Activated naive CD4-positive, alpha-beta T cell treated with anti-CD3 and anti-CD28 coated beads, Interleukin-2, amount 50 U/mL, for 24 hours (primary cell): ENCODE data around the gene LGALS16.
"Not testable (repeated sequence)": the region's sequence is repeated elsewhere in the genome, so short reads cannot be mapped to it uniquely, and the experiment has no call there.

ENCODE experiments used
- H3K27ac Mint-ChIP-seq: one replicate; pipeline ENCODE4 v1.8.0; 2021; ENCODE audit warnings: mild to moderate bottlenecking, mixed read lengths
- H3K27me3 Mint-ChIP-seq: one replicate; pipeline ENCODE4 v1.8.0; 2021; ENCODE audit warnings: mixed read lengths
- H3K36me3 Mint-ChIP-seq: one replicate; pipeline ENCODE4 v1.8.0; 2021; ENCODE audit warnings: mixed read lengths
- H3K4me1 Mint-ChIP-seq: one replicate; pipeline ENCODE4 v1.8.0; 2021; ENCODE audit warnings: mixed read lengths
- H3K4me3 Mint-ChIP-seq: one replicate; pipeline ENCODE4 v1.8.0; 2021; ENCODE audit warnings: mild to moderate bottlenecking, mixed read lengths
- H3K9me3 Mint-ChIP-seq: one replicate; pipeline ENCODE4 v1.8.0; 2021; ENCODE audit warnings: mixed read lengths

The LGALS16 gene

GRCh38 chr19:39655613-39656012 lies at the start of gene LGALS16:
LGALS16 (plus strand) TSS chr19:39655913; CDS start chr19:39655962, 49 bp downstream.
- no peak within 1 kb of the TSS for H3K4me3 Mint-ChIP-seq
- peaks cover 3% of the 10 kb centered on the region for H3K27me3 Mint-ChIP-seq
- H3K36me3 Mint-ChIP-seq = no peaks in the 10 kb centered on the region
- no peaks in the 10 kb centered on the region for H3K4me1 Mint-ChIP-seq
- H3K9me3 Mint-ChIP-seq = no peaks in the 10 kb centered on the region
- H3K27ac Mint-ChIP-seq = no peak within 1 kb of the TSS

- no peaks in the 10 kb centered on the region for H3K4me1 Mint-ChIP-seq
- H3K27ac Mint-ChIP-seq = no peak overlapping the region
- no peaks in the 10 kb centered on the region for H3K27me3 Mint-ChIP-seq
- no peak overlapping the region for H3K4me3 Mint-ChIP-seq
- no peaks in the 10 kb centered on the region for H3K9me3 Mint-ChIP-seq
- no peaks in the 10 kb centered on the region for H3K36me3 Mint-ChIP-seq
Measured at GRCh38 chr19:39607021-39607420, 48.7 kb upstream of the LGALS16 start.

GRCh38 chr19:39607561-39607960 lies 48.2 kb upstream of the LGALS16 start:
- H3K9me3 Mint-ChIP-seq = no peaks in the 10 kb centered on the region
- no peaks in the 10 kb centered on the region for H3K36me3 Mint-ChIP-seq
- H3K27ac Mint-ChIP-seq = no peak overlapping the region
- no peak overlapping the region for H3K4me3 Mint-ChIP-seq
- H3K4me1 Mint-ChIP-seq = no peaks in the 10 kb centered on the region
- H3K27me3 Mint-ChIP-seq = no peaks in the 10 kb centered on the region

GRCh38 chr19:39613597-39613996 lies 42.1 kb upstream of the LGALS16 start:
- Mint-ChIP-seq H3K4me3 (no peak overlapping the region), H3K4me1 (no peaks in the 10 kb centered on the region), H3K27me3 (peaks cover 2% of the 10 kb centered on the region), H3K27ac (no peak overlapping the region), H3K36me3 (peaks cover 3% of the 10 kb centered on the region), H3K9me3 (peaks cover 5% of the 10 kb centered on the region)

GRCh38 chr19:39617745-39618144 lies 38.0 kb upstream of the LGALS16 start:
- Mint-ChIP-seq H3K4me3 (no peak overlapping the region), H3K36me3 (peaks cover 3% of the 10 kb centered on the region), H3K27ac (no peak overlapping the region), H3K27me3 (peaks cover 9% of the 10 kb centered on the region), H3K4me1 (no peaks in the 10 kb centered on the region), H3K9me3 (peaks cover 5% of the 10 kb centered on the region)

GRCh38 chr19:39623946-39624345 lies 31.8 kb upstream of the LGALS16 start:
- Mint-ChIP-seq H3K27me3 (peaks cover 12% of the 10 kb centered on the region), H3K9me3 (no peaks in the 10 kb centered on the region), H3K27ac (no peak overlapping the region), H3K4me1 (no peaks in the 10 kb centered on the region), H3K4me3 (no peak overlapping the region), H3K36me3 (no peaks in the 10 kb centered on the region)

GRCh38 chr19:39627631-39628030 lies 28.1 kb upstream of the LGALS16 start:
- H3K9me3 Mint-ChIP-seq, H3K4me3 Mint-ChIP-seq, H3K36me3 Mint-ChIP-seq, H3K4me1 Mint-ChIP-seq, H3K27ac Mint-ChIP-seq, H3K27me3 Mint-ChIP-seq: not testable (repeated sequence)

GRCh38 chr19:39631178-39631577 lies 24.5 kb upstream of the LGALS16 start:
- H3K4me3 Mint-ChIP-seq = no peak overlapping the region
- H3K36me3 Mint-ChIP-seq = peaks cover 3% of the 10 kb centered on the region
- peaks cover 9% of the 10 kb centered on the region for H3K27me3 Mint-ChIP-seq
- H3K9me3 Mint-ChIP-seq = no peaks in the 10 kb centered on the region
- no peak overlapping the region for H3K27ac Mint-ChIP-seq
- no peaks in the 10 kb centered on the region for H3K4me1 Mint-ChIP-seq

GRCh38 chr19:39631626-39632025 lies 24.1 kb upstream of the LGALS16 start:
- Mint-ChIP-seq H3K36me3 (peaks cover 3% of the 10 kb centered on the region), H3K4me3 (no peak overlapping the region)

GRCh38 chr19:39637891-39638290 lies 17.8 kb upstream of the LGALS16 start:
- Mint-ChIP-seq H3K36me3 (peaks cover 3% of the 10 kb centered on the region), H3K9me3 (no peaks in the 10 kb centered on the region), H3K4me1 (no peaks in the 10 kb centered on the region), H3K27me3 (peaks cover 38% of the 10 kb centered on the region), H3K4me3 (no peak overlapping the region), H3K27ac (no peak overlapping the region)

More at GRCh38 chr19:39631626-39632025, 24.1 kb upstream of the LGALS16 start:
- H3K9me3 Mint-ChIP-seq = no peaks in the 10 kb centered on the region
- H3K27ac Mint-ChIP-seq = no peak overlapping the region
- no peaks in the 10 kb centered on the region for H3K4me1 Mint-ChIP-seq
- H3K27me3 Mint-ChIP-seq = peaks cover 13% of the 10 kb centered on the region

GRCh38 chr19:39641773-39642172 lies 13.9 kb upstream of the LGALS16 start:
- no peaks in the 10 kb centered on the region for H3K4me1 Mint-ChIP-seq
- no peak overlapping the region for H3K4me3 Mint-ChIP-seq
- H3K27me3 Mint-ChIP-seq = peaks cover 38% of the 10 kb centered on the region
- H3K36me3 Mint-ChIP-seq = no peaks in the 10 kb centered on the region
- H3K9me3 Mint-ChIP-seq = no peaks in the 10 kb centered on the region
- H3K27ac Mint-ChIP-seq = no peak overlapping the region

- peaks cover 40% of the 10 kb centered on the region for H3K27me3 Mint-ChIP-seq
- no peak overlapping the region for H3K4me3 Mint-ChIP-seq
- no peaks in the 10 kb centered on the region for H3K4me1 Mint-ChIP-seq
- no peaks in the 10 kb centered on the region for H3K9me3 Mint-ChIP-seq
- no peak overlapping the region for H3K27ac Mint-ChIP-seq
- no peaks in the 10 kb centered on the region for H3K36me3 Mint-ChIP-seq
Measured at GRCh38 chr19:39643591-39643990, 12.1 kb upstream of the LGALS16 start.

- Mint-ChIP-seq H3K36me3 (no peaks in the 10 kb centered on the region), H3K27ac (no peak overlapping the region), H3K4me3 (no peak overlapping the region), H3K4me1 (no peaks in the 10 kb centered on the region), H3K9me3 (no peaks in the 10 kb centered on the region), H3K27me3 (peaks cover 37% of the 10 kb centered on the region)
Measured at GRCh38 chr19:39645800-39646411, 9.8 kb upstream of the LGALS16 start.

GRCh38 chr19:39647918-39648317 lies 7.8 kb upstream of the LGALS16 start:
- H3K27me3 Mint-ChIP-seq = peaks cover 28% of the 10 kb centered on the region
- no peak overlapping the region for H3K27ac Mint-ChIP-seq
- H3K9me3 Mint-ChIP-seq = no peaks in the 10 kb centered on the region
- H3K4me1 Mint-ChIP-seq = no peaks in the 10 kb centered on the region
- no peaks in the 10 kb centered on the region for H3K36me3 Mint-ChIP-seq
- H3K4me3 Mint-ChIP-seq = no peak overlapping the region

GRCh38 chr19:39659791-39660190 lies 4.1 kb downstream of the LGALS16 start:
- H3K27ac Mint-ChIP-seq = no peak overlapping the region
- H3K27me3 Mint-ChIP-seq = no peaks in the 10 kb centered on the region
- no peaks in the 10 kb centered on the region for H3K9me3 Mint-ChIP-seq
- H3K4me1 Mint-ChIP-seq = peaks cover 10% of the 10 kb centered on the region
- no peaks in the 10 kb centered on the region for H3K36me3 Mint-ChIP-seq
- H3K4me3 Mint-ChIP-seq = no peak overlapping the region

- H3K27me3 Mint-ChIP-seq = no peaks in the 10 kb centered on the region
- no peaks in the 10 kb centered on the region for H3K9me3 Mint-ChIP-seq
- no peaks in the 10 kb centered on the region for H3K36me3 Mint-ChIP-seq
- H3K27ac Mint-ChIP-seq = no peak overlapping the region
- H3K4me1 Mint-ChIP-seq = peaks cover 10% of the 10 kb centered on the region
- H3K4me3 Mint-ChIP-seq = no peak overlapping the region
Measured at GRCh38 chr19:39660661-39661060, 4.9 kb downstream of the LGALS16 start.

GRCh38 chr19:39661565-39661964 lies 5.9 kb downstream of the LGALS16 start:
- H3K27ac Mint-ChIP-seq = no peak overlapping the region
- peaks cover 2% of the 10 kb centered on the region for H3K36me3 Mint-ChIP-seq
- peaks cover 10% of the 10 kb centered on the region for H3K4me1 Mint-ChIP-seq
- H3K4me3 Mint-ChIP-seq = no peak overlapping the region
- H3K27me3 Mint-ChIP-seq = no peaks in the 10 kb centered on the region
- H3K9me3 Mint-ChIP-seq = no peaks in the 10 kb centered on the region
